GM19438 (cell line): ENCODE data around the gene DTD2.

Source experiments
- ATAC-seq: cut with Tn5 transposase; IDR thresholded peaks from one replicate; pipeline ENCODE4 v1.9.1; 2021; ENCODE audit warnings: low read depth; ENCODE audit not compliant: unreplicated experiment

Gene DTD2

GRCh38 chr14:31408421-31408820, 48.9 kb downstream of the DTD2 start:
- no peak for ATAC-seq

GRCh38 chr14:31405599-31406232, 51.6 kb downstream of the DTD2 start:
- no peak for ATAC-seq

- ATAC-seq, result no peak
Measured at GRCh38 chr14:31405106-31405505, 52.2 kb downstream of the DTD2 start.

GRCh38 chr14:31403707-31404106, 53.6 kb downstream of the DTD2 start:
- no peak for ATAC-seq

GRCh38 chr14:31402764-31403439, 54.4 kb downstream of the DTD2 start:
- ATAC-seq, result no peak

- ATAC-seq, result no peak
Measured at GRCh38 chr14:31401369-31401932, 55.9 kb downstream of the DTD2 start.

GRCh38 chr14:31400031-31400638, 57.2 kb downstream of the DTD2 start:
- no peak for ATAC-seq
